HCT116 (cell line): ENCODE data around the gene S100Z. TPM values are rescaled to one million over a fixed set of nuclear protein-coding genes. Genes with fewer than 3 reads are reported as not detected.

Experiments used
- ATAC-seq: fragments of 200-7000 bp; cut with Tn5 transposase; 2 replicates; pipeline ENCODE4 v1.9.1; 2020; ENCODE audit warnings: mild to moderate bottlenecking, moderate library complexity
- BruUV-seq: library from RNA; stranded (reverse); fragments of 400-500 nt; replicated peaks from 2 replicates; lab custom pipeline; 2021; lab: Mats Ljungman, UMichigan
- CTCF ChIA-PET: fragments of 300-600 bp; sonication (Branson Sonifier 250); formaldehyde crosslinking; loops from one replicate; lab custom pipeline; 2021; ENCODE audit warnings: antibody characterized with exemption; lab: Charles Lee
- POLR2A ChIA-PET: fragments of 300-600, 350-600 bp; sonication (Branson Sonifier 250); formaldehyde crosslinking; loops from one replicate; lab custom pipeline; 2021; ENCODE audit warnings: antibody characterized with exemption; lab: Charles Lee
- RAD21 ChIA-PET, 2 experiments: fragments of 300-600 bp; sonication (Branson Sonifier 250); formaldehyde crosslinking; loops; one replicate each; lab custom pipeline; 2023; ENCODE audit warnings: low total read pairs in 2 of 2; ENCODE audit not compliant: uncharacterized antibody in 2 of 2, unreplicated experiment in 2 of 2, low non-redundant PET in 1 of 2; lab: Charles Lee
- DNase-seq: peaks from one replicate; pipeline ENCODE4 v3.0.0-alpha.2; 2010; ENCODE audit warnings: low read depth, low spot score
- H2AFZ ChIP-seq: fragments of 200-600 bp; shearing (Covaris generic), sonication (generic); 2 replicates; pipeline ENCODE4 v1.6.1; 2017; ENCODE audit warnings: low read depth, mixed run types, mixed read lengths, antibody characterized with exemption, low read length; ENCODE audit not compliant: poor library complexity, severe bottlenecking
- H3K27ac ChIP-seq: 2 replicates; pipeline ENCODE4 v1.5.1; 2012; ENCODE audit warnings: low read depth, low read length
- H3K27me3 ChIP-seq: fragments of 200-600 bp; sonication (generic); 2 replicates; pipeline ENCODE4 v1.6.1; 2016; ENCODE audit warnings: mixed run types, low read length, mixed read lengths; ENCODE audit not compliant: insufficient read depth
- H3K36me3 ChIP-seq, 2 experiments: fragments of 200-500 bp in 1 of 2; fragments of 200-600 bp in 1 of 2; sonication (Bioruptor generic) in 1 of 2; sonication (generic) in 1 of 2; 2 replicates each; pipeline versions ENCODE4 v1.5.1 to v1.6.1; 2014 to 2016; ENCODE audit warnings: low read length in 2 of 2, inconsistent platforms in 1 of 2, mixed read lengths in 1 of 2, mixed run types in 1 of 2; ENCODE audit not compliant: insufficient read depth in 2 of 2, control insufficient read depth in 1 of 2
- H3K4me1 ChIP-seq, 2 experiments: fragments of 200-600 bp in 1 of 2; sonication (generic) in 1 of 2; 2 replicates each; pipeline versions ENCODE4 v1.5.1 to v1.6.1; 2012 to 2017; ENCODE audit warnings: low read length in 2 of 2, inconsistent platforms in 1 of 2, mild to moderate bottlenecking in 1 of 2, mixed read lengths in 1 of 2, mixed run types in 1 of 2, moderate library complexity in 1 of 2; ENCODE audit not compliant: insufficient read depth in 2 of 2, control insufficient read depth in 1 of 2
- H3K4me2 ChIP-seq: fragments of 200-600 bp; sonication (generic); 2 replicates; pipeline ENCODE4 v1.6.1; 2017; ENCODE audit warnings: mixed run types, low read length, mixed read lengths
- H3K4me3 ChIP-seq, 2 experiments: fragments of 200-600 bp in 1 of 2; sonication (generic) in 1 of 2; replicated peaks in 1 of 2; 2 replicates each; pipeline ENCODE4 v1.5.1; 2011 to 2016; ENCODE audit warnings: low read length in 2 of 2, control low read depth in 1 of 2, low read depth in 1 of 2, mild to moderate bottlenecking in 1 of 2, mixed read lengths in 1 of 2, mixed run types in 1 of 2
- H3K79me2 ChIP-seq: fragments of 200-600 bp; sonication (generic); 2 replicates; pipeline ENCODE4 v1.6.1; 2017; ENCODE audit warnings: mild to moderate bottlenecking, mixed run types, low read length, moderate library complexity, mixed read lengths; ENCODE audit not compliant: insufficient read depth
- H3K9ac ChIP-seq: fragments of 200-600 bp; sonication (generic); 2 replicates; pipeline ENCODE4 v1.6.1; 2016; ENCODE audit warnings: low read length, mixed read lengths
- H3K9me2 ChIP-seq: fragments of 200-600 bp; sonication (generic), shearing (Covaris generic); 2 replicates; pipeline ENCODE4 v1.6.1; 2017; ENCODE audit warnings: mixed run types, mild to moderate bottlenecking, moderate library complexity; ENCODE audit not compliant: insufficient read depth
- H3K9me3 ChIP-seq, 2 experiments: fragments of 200-500 bp in 1 of 2; fragments of 200-600 bp in 1 of 2; sonication (Bioruptor generic) in 1 of 2; sonication (generic) in 1 of 2; 2 replicates each; pipeline ENCODE4 v1.6.1; 2014 to 2017; ENCODE audit warnings: low read length in 2 of 2, mixed read lengths in 2 of 2, inconsistent platforms in 1 of 2, low read depth in 1 of 2, mild to moderate bottlenecking in 1 of 2, mixed run types in 1 of 2, moderate library complexity in 1 of 2; ENCODE audit not compliant: control insufficient read depth in 1 of 2, insufficient read depth in 1 of 2
- H4K20me1 ChIP-seq: fragments of 200-600 bp; sonication (generic), shearing (Covaris generic); 2 replicates; pipeline ENCODE4 v1.6.1; 2017; ENCODE audit warnings: mixed run types, mild to moderate bottlenecking, moderate library complexity; ENCODE audit not compliant: insufficient read depth
- CEBPB ChIP-seq: IDR thresholded peaks from 2 replicates; pipeline ENCODE4 v1.6.1; 2012; ENCODE audit warnings: low read depth
- EZH2 ChIP-seq: fragments of 200-600 bp; sonication (generic); IDR thresholded peaks from 2 replicates; pipeline ENCODE4 v1.6.1; 2017; ENCODE audit warnings: antibody characterized with exemption, mixed run types
- EZH2phosphoT487 ChIP-seq: fragments of 200-600 bp; IDR thresholded peaks from 2 replicates; pipeline ENCODE4 v1.6.1; 2018; ENCODE audit warnings: antibody characterized with exemption, borderline replicate concordance
- FOSL1 ChIP-seq: IDR thresholded peaks from 2 replicates; pipeline ENCODE4 v1.6.1; 2012; ENCODE audit warnings: low read depth
- JUND ChIP-seq: IDR thresholded peaks from 2 replicates; pipeline ENCODE4 v1.6.1; 2012
- RAD21 ChIP-seq: IDR thresholded peaks from 2 replicates; pipeline ENCODE4 v1.6.1; 2012; ENCODE audit warnings: low read depth, mild to moderate bottlenecking
- SRF ChIP-seq: IDR thresholded peaks from 2 replicates; pipeline ENCODE4 v1.6.1; 2012; ENCODE audit warnings: low read depth
- YY1 ChIP-seq: IDR thresholded peaks from 2 replicates; pipeline ENCODE4 v1.6.1; 2011; ENCODE audit warnings: low read length, low read depth, moderate library complexity, mild to moderate bottlenecking; ENCODE audit not compliant: insufficient replicate concordance; ENCODE audit errors: extremely low read depth
- ZFX ChIP-seq: fragments of 450-650 bp; IDR thresholded peaks from 2 replicates; pipeline ENCODE4 v1.6.1; 2017
- intact Hi-C: fragments of 100-400 bp; cut with micrococcal nuclease; formaldehyde crosslinking; loops from 2 replicates; pipeline ENCODE4 v1.10.0; 2022
- total RNA-seq: library from RNA; stranded (reverse); gene quantifications from one replicate; pipeline ENCODE4 v1.2.1, GENCODE V29; 2021; ENCODE audit not compliant: unreplicated experiment
- TF ChIP-seq, protein P1 (sequence below), 3 experiments: fragments of 200-600 bp in 1 of 3; sonication (generic) in 1 of 3; IDR thresholded peaks in 2 of 3; conservative IDR thresholded peaks in 1 of 3; 2 replicates each; pipeline ENCODE4 v1.5.1; 2012 to 2017; ENCODE audit warnings: low read depth in 2 of 3, low read length in 2 of 3, antibody characterized with exemption in 1 of 3, borderline replicate concordance in 1 of 3, control low read depth in 1 of 3, mild to moderate bottlenecking in 1 of 3, mixed read lengths in 1 of 3, mixed run types in 1 of 3, moderate library complexity in 1 of 3; ENCODE audit not compliant: insufficient read depth in 1 of 3
- TF ChIP-seq, protein P2 (sequence below): IDR thresholded peaks from 2 replicates; pipeline ENCODE4 v1.6.1; 2011; ENCODE audit warnings: mild to moderate bottlenecking, low read length, moderate library complexity; ENCODE audit not compliant: insufficient replicate concordance; ENCODE audit errors: extremely low read depth
- TF ChIP-seq, protein P3 (sequence below): IDR thresholded peaks from 2 replicates; pipeline ENCODE4 v1.6.1; 2012

The S100Z gene
- total RNA-seq, 1 experiment from 2014 or later: not detected

DNA sequence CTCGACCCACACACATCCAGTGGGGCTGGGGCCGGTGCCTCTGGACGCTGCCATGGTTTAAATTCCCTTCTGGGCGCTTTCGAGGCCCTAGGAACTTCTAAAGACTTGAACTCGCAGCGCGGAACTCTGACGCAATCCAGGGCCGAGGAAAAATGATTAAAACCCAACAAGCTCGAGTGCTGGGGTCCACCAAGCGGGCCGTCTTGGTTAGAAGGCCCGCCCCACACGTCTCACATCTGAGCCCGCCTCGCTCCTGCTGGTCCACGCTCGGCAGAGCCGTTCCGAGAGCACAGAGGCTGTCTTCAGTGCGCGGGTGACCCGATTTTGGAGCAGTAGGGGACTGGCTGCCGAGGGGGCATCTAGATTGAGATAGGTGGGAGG, 104.6 kb downstream of the S100Z start:
- Histone ChIP-seq H3K4me3 (no peak overlapping the region), H2AFZ (no peak overlapping the region), H3K79me2 (no peaks in the 10 kb centered on the region), H3K9me3 (no peaks in the 10 kb centered on the region), H3K9ac (no peak overlapping the region), H3K27ac (no peak overlapping the region), H3K4me1 (peaks cover 2% of the 10 kb centered on the region in 2 experiments; a peak in 1 of 4 replicates), H3K36me3 (no peaks in the 10 kb centered on the region), H3K9me2 (no peaks in the 10 kb centered on the region), H3K4me2 (no peak overlapping the region), H3K27me3 (no peaks in the 10 kb centered on the region), H4K20me1 (no peaks in the 10 kb centered on the region)
- TF ChIP-seq ZFX: no peak
- no peak for TF ChIP-seq SRF
- TF ChIP-seq EZH2phosphoT487: no peak
- TF ChIP-seq EZH2: no peak
- TF ChIP-seq, protein P1, sequence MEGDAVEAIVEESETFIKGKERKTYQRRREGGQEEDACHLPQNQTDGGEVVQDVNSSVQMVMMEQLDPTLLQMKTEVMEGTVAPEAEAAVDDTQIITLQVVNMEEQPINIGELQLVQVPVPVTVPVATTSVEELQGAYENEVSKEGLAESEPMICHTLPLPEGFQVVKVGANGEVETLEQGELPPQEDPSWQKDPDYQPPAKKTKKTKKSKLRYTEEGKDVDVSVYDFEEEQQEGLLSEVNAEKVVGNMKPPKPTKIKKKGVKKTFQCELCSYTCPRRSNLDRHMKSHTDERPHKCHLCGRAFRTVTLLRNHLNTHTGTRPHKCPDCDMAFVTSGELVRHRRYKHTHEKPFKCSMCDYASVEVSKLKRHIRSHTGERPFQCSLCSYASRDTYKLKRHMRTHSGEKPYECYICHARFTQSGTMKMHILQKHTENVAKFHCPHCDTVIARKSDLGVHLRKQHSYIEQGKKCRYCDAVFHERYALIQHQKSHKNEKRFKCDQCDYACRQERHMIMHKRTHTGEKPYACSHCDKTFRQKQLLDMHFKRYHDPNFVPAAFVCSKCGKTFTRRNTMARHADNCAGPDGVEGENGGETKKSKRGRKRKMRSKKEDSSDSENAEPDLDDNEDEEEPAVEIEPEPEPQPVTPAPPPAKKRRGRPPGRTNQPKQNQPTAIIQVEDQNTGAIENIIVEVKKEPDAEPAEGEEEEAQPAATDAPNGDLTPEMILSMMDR (IDR thresholded peaks at IDR 0.05 in 2 of 3, conservative IDR thresholded peaks at IDR 0.05 in 1 of 3; ENCODE audit: borderline replicate concordance in 1 of 3, insufficient read depth in 1 of 3, low read depth in 2 of 3, low read length in 2 of 3): no peak
- no peak for TF ChIP-seq YY1
- no peak for TF ChIP-seq FOSL1
- TF ChIP-seq, protein P2, sequence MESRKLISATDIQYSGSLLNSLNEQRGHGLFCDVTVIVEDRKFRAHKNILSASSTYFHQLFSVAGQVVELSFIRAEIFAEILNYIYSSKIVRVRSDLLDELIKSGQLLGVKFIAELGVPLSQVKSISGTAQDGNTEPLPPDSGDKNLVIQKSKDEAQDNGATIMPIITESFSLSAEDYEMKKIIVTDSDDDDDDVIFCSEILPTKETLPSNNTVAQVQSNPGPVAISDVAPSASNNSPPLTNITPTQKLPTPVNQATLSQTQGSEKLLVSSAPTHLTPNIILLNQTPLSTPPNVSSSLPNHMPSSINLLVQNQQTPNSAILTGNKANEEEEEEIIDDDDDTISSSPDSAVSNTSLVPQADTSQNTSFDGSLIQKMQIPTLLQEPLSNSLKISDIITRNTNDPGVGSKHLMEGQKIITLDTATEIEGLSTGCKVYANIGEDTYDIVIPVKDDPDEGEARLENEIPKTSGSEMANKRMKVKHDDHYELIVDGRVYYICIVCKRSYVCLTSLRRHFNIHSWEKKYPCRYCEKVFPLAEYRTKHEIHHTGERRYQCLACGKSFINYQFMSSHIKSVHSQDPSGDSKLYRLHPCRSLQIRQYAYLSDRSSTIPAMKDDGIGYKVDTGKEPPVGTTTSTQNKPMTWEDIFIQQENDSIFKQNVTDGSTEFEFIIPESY: no peak
- TF ChIP-seq RAD21: no peak
- TF ChIP-seq CEBPB: no peak
- TF ChIP-seq, protein P3, sequence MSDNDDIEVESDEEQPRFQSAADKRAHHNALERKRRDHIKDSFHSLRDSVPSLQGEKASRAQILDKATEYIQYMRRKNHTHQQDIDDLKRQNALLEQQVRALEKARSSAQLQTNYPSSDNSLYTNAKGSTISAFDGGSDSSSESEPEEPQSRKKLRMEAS: no peak
- no peak for TF ChIP-seq JUND
- RAD21 ChIA-PET: no interaction called here
- no TSS peak for BruUV-seq
- POLR2A ChIA-PET: no interaction called here
- CTCF ChIA-PET: no interaction called here
- DNase-seq (no peak), ATAC-seq (no peak)
- intact Hi-C loops: no loop called here
